Fibroblast of mammary gland (primary cell): ENCODE measurements around the gene ULK4.

Source experiments
- DNase-seq: peaks from one replicate; pipeline ENCODE4 v3.0.0-alpha.2; 2010; ENCODE audit warnings: low read depth
- H3K4me3 ChIP-seq: 2 replicates; pipeline ENCODE4 v1.5.1; 2011; ENCODE audit warnings: low read depth, mild to moderate bottlenecking, low read length, moderate library complexity; ENCODE audit not compliant: control insufficient read depth
- CTCF ChIP-seq: conservative IDR thresholded peaks from 2 replicates; pipeline ENCODE4 v1.5.1; 2011; ENCODE audit warnings: low read depth, low read length, inconsistent platforms; ENCODE audit not compliant: control insufficient read depth, insufficient read depth

Gene ULK4

GRCh38 chr3:41346698-41347270 lies 615.1 kb downstream of the ULK4 start:
- peak; percentile 39 for DNase-seq
- H3K4me3 ChIP-seq, result no peak overlapping the region
- no peak for TF ChIP-seq CTCF

GRCh38 chr3:41345788-41346187 lies 616.1 kb downstream of the ULK4 start:
- DNase-seq, result no peak
- H3K4me3 ChIP-seq, result no peak overlapping the region
- no peak for TF ChIP-seq CTCF

DNA sequence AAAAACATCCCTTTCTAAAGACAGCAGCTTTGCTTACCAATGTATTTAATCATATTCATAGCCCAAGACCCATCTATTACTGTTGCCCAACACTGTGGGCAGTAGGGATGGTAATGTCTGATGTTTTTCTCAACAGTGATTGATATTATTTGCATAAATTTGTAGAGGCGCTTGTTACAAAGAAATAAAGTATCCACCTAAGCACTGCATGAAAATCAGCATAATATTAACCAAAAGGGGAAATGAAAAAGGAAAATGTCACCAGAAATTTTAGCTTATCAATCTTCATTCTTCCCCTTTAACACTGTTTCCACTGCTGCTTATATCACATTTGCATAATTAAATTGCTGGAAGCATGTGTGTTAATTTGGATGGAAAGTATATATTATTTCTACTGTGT lies 622.1 kb downstream of the ULK4 start:
- no peak for TF ChIP-seq CTCF
- DNase-seq, result no peak

DNA sequence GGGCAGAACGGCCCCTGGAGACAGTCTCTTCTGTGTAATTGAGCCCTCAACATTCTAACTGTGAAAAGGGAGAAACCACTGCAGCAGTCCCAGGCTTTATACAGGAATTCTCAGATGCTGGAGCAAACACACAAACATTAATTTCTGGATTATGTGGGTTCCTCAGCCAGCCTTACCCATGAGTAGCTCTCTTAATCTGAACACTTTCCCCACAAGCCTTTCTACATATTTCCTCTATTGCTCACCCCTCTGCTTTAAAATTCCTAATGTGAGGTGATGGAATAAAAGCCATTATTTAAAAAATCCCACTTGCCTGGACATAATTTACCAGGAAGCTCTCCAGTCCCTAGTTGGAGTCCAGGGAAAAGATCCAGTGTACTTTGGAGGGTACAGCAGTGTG lies 623.6 kb downstream of the ULK4 start:
- H3K4me3 ChIP-seq, result no peak overlapping the region
- no peak for DNase-seq
- TF ChIP-seq CTCF, result no peak

More for the DNA sequence above, 622.1 kb downstream of the ULK4 start:
- H3K4me3 ChIP-seq, result no peak overlapping the region

- no peak overlapping the region for H3K4me3 ChIP-seq
- no peak for DNase-seq
- no peak for TF ChIP-seq CTCF
These were observed 627.5 kb downstream of the ULK4 start for GRCh38 chr3:41334426-41334825.

DNA sequence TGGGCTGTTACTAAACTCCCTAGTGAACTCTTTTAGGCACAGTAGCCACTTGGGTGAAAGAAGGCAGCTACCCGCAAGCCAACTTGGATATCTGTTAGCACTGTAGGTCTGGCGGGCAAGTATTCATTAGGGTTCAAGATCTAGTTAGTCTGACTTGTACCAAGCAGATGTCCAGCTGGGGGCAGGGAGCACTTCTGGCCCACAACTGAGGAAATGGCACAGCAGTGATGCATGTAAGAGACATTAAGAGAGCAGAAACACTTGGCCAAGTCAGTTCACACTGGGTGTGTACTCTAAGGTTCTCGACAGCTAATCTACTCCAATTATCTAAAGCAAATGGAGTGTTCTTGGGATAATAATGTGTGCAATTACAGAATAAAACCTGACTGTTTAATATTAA lies 630.9 kb downstream of the ULK4 start:
- no peak overlapping the region for H3K4me3 ChIP-seq
- no peak for TF ChIP-seq CTCF
- DNase-seq, result peak; percentile 24

DNA sequence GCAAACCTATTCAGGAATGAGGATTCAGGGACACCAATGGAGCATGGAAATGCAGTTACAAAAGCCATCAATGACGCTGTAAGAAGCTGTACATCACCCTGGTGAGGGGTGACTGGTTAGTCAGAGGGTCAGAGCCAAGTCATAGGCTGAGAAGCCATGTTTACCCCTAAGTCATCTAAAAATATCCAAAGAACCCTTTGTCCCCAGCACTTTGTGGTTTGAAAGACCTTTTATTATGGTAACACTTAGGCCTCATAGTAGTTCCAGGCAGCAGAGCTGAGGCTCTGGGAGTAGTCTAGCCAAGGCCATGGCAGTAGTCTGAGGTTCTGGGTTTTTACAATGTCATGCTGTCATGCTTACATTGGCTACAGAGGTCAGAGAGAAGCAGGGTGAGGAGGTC lies 631.4 kb downstream of the ULK4 start:
- H3K4me3 ChIP-seq, result no peak overlapping the region
- no peak for TF ChIP-seq CTCF
- DNase-seq, result peak; percentile 84
